HG03280 (cell line): ENCODE measurements around the gene RHO.

Source experiments
- ATAC-seq: cut with Tn5 transposase; IDR thresholded peaks from one replicate; pipeline ENCODE4 v1.9.1; 2021; ENCODE audit warnings: mild to moderate bottlenecking, moderate library complexity; ENCODE audit not compliant: unreplicated experiment

RHO gene

DNA sequence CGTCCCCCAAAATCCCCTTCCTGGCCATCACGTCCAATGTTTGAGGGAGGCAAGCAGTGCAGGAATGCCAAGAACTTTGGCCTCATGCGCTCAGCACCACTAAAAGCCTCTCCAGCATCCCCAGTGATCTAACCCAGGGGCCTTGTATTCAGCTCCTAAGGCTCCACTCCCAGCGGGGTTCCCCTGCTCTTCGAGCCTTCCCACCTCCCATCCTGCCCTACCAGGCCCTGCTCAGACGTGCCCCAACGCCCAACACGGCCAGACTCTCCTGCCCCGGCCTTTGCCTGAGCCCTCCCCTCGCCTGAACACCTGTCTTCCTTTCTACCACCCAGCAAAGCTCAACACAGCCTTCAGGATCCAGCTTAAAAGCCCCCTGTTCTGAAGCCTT, 47.6 kb downstream of the RHO start:
- ATAC-seq = no peak

DNA sequence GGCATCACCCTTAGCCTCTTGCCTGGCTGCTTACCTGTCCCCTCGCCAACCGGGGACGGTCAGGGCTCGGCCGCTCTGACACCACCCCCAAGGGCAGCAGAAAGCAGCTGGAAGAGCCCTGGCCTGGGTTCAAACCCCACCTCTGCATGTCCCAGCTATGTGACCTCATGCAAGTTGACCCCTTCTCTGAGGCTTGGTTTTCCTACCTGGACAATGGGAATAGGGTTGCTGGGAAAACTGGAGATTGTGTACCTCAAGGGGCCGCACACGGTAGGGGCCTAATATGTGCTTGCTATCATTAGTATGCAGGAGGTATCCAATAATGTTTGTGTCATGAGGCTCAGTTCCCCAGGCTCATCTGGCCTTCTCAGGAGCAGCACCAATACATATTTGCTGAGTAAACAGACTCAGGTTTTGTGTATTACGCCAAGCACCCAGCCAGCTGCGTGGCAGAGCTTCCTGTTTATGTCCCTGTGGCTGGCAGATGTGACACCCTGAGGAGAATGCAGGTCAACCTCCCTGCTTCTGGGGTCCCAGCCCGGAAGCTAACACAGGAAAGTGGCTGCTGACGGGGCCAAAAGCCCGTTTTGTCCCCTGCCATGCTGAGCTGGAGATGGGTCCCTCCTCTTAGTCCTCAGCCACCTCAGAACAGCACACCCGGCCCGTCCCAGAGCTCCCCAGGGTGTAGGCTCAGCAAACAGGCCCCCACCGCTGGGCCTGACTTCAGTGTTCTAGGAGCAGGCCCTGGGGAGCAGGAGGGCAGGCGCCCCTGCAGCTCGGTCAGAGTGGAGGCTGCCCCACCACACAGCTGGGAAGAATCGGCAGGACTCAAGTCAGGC, 48.3 kb downstream of the RHO start:
- ATAC-seq = peak; percentile 53

DNA sequence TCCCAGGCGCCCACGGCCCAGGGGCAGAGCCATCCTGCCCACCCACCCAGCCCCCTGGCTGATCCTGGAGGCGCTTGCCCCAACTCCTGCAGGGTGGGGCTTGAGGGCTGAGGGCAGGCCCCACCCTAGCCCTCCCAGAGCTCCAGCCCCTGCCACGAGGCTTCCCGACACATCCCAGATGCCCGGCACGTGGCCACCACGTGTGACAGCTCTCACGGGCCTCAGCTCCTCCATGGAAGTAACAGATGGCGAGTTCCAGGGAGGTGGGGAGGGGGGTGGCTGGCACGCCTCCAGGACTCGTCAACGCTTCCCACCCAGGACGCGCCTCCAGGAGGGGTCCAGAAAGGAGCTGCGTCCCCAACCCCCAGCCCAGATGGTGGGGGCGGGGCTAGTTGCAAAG, 48.9 kb downstream of the RHO start:
- ATAC-seq = no peak

- no peak for ATAC-seq
Observed at GRCh38 chr3:129577925-129578786, 49.7 kb downstream of the RHO start.

DNA sequence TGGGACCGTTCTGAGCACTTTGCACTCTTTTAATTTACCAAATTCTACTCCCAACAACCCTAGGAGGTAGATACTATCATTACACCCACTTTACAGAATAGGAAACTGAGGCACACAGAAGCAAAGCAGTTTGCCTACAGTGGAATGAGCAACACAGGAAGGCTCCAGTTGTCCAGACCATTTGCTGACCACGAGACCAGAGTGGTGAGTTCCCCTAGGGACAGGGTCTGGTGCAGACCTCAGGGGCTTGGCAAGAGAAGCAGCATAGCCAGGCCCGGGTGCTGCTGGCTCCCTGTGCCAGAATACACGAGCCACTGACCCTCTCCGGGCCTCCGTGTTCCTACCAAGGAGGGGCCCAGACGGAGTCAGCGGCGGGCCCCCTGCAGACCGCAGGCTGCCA, 51.6 kb downstream of the RHO start:
- no peak for ATAC-seq

DNA sequence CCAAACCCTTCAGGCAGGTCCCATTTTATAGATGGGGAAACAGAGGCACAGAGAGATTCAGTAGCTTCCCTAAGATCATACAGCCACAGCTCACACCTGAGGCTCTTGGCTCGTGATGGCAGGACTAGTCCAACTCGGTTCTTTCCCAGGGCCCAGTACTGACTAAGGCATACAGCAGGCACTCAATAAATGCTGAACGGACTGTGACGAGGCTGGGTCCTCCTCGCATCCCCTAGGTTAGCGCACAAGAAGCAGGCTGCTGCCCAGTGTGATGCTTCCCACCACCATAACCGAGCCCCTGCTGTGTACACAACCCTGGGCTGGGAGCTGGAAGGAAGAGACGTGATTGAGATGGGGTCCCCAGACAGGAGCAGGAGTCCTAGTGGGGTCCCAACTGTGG, 53.2 kb downstream of the RHO start:
- no peak for ATAC-seq

DNA sequence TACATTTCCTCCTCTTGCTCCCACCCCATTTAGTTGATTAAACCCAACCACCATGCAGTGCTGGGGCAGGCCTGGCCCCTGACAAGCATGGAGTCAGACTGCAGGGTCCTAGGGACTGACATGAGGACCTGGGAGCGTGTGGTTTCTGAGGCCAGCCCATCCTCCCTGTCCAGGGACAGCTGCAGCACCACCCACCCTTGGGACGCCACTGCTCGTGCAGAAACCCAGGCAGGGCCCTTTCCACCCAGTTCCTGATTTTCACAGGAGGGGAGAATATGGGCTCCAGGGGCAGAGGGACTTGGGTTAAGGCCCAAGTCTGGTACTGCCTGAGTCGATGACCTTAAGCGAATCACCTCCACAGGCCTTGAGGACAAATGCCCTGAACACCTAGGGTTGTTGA, 54.4 kb downstream of the RHO start:
- no peak for ATAC-seq

GRCh38 chr3:129583289-129583688, 54.9 kb downstream of the RHO start:
- no peak for ATAC-seq

DNA sequence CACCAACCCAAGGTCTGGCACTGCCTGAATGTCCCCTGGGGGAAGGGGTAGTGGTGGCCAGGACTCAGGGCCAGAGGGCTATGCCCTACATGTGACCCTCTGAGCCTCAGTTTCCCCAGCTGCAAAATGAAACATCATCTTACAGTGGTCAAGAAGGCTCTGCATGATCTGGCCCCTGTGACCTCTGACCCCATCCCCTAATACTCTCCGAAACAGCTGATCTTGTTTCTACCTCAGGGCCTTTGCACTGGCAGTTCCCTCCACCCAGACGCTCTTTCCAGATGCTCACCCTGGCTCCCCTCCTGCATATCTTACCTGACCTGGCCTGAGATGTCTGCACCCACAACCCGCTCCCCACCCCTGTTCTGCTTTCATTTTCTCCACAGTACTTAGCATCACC, 56.2 kb downstream of the RHO start:
- no peak for ATAC-seq
